ENCODE data around the gene UCKL1.
A peak's percentile ranks its signal among the peaks of the same experiment; 100 is the strongest.
"Not testable (repeated sequence)": the region's sequence is repeated elsewhere in the genome, so short reads cannot be mapped to it uniquely, and the experiment has no call there.

Gene UCKL1

DNA sequence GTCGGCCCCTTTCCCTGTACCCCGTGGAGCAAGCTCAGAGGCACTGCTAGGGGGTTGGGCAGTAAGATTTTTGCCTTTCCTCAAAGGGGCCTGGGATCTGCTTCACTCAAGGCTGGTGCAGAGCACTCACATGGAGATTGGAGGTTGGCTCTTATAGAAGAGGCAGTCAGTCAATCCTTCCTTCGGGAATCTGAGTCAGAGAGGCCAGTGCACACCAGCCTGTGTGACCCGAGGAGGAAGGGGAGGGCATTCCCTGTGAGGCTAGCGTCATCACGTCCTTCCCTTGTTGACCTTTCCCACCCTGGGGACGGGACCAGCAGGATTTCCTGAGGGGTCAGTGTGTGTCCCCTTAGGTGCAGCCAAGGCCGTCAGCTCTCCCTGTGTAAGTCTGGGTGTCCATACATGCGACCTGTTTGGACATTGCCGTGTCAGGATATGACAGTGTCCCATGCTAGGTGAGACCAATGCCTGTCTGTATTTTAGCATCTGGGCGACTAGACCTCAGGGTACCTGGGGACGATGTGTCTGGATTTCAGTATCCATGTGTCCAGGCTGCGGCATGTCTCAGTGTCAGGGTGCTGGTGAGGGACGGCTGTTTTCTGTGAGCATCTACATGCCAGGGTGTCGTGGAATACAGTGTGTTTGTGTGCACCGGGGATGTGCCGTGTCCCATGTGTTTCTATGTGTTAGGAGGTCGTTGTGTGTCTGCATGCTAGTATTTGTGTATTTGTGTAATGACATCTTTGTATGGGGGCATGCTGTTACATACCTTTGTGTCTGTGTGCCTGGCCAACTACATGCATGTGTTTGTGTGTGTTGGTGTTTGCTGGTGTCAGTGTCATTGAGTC is 16.3 kb upstream of the UCKL1 start:
- H3K36me3 ChIP-seq (ENCODE audit: low read depth): peaks cover 3% of the 10 kb centered on the region
- no peak; the same call in 2 of the 3 replicates for ATAC-seq (ENCODE audit: low read depth)
- TF ChIP-seq CTCF (IDR thresholded peaks at IDR 0.05; ENCODE audit: poor library complexity, severe bottlenecking): no peak
- H3K27me3 ChIP-seq (ENCODE audit: insufficient read depth, poor library complexity, severe bottlenecking): no peaks in the 10 kb centered on the region
- no peaks in the 10 kb centered on the region for H3K9me3 ChIP-seq (ENCODE audit: severe bottlenecking)
- no peak overlapping the region for H3K27ac ChIP-seq (ENCODE audit: poor library complexity, severe bottlenecking)
- DNase-seq (ENCODE audit: low spot score): peak; percentile 85
- H3K4me1 ChIP-seq (ENCODE audit: insufficient read depth, poor library complexity, severe bottlenecking): no peaks in the 10 kb centered on the region
- no peak overlapping the region for H3K4me3 ChIP-seq (ENCODE audit: severe bottlenecking)

GRCh38 chr20:63971960-63972311 is 15.7 kb upstream of the UCKL1 start:
- not testable (repeated sequence) for H3K27ac ChIP-seq (ENCODE audit: poor library complexity, severe bottlenecking); H3K4me1 ChIP-seq (ENCODE audit: insufficient read depth, poor library complexity, severe bottlenecking)

GRCh38 chr20:63970714-63971431 is 14.7 kb upstream of the UCKL1 start:
- no peak for ATAC-seq (ENCODE audit: low read depth)
- no peak overlapping the region for H3K4me3 ChIP-seq (ENCODE audit: severe bottlenecking)
- H3K36me3 ChIP-seq (ENCODE audit: low read depth): peaks cover 18% of the 10 kb centered on the region
- no peak for DNase-seq (ENCODE audit: low spot score)
- no peaks in the 10 kb centered on the region for H3K9me3 ChIP-seq (ENCODE audit: severe bottlenecking)
- H3K4me1 ChIP-seq (ENCODE audit: insufficient read depth, poor library complexity, severe bottlenecking): no peaks in the 10 kb centered on the region
- no peaks in the 10 kb centered on the region for H3K27me3 ChIP-seq (ENCODE audit: insufficient read depth, poor library complexity, severe bottlenecking)
- TF ChIP-seq CTCF (IDR thresholded peaks at IDR 0.05; ENCODE audit: poor library complexity, severe bottlenecking): no peak
- H3K27ac ChIP-seq (ENCODE audit: poor library complexity, severe bottlenecking): no peak overlapping the region

More at GRCh38 chr20:63971960-63972311, 15.7 kb upstream of the UCKL1 start:
- ATAC-seq (ENCODE audit: low read depth); H3K9me3 ChIP-seq (ENCODE audit: severe bottlenecking); H3K27me3 ChIP-seq (ENCODE audit: insufficient read depth, poor library complexity, severe bottlenecking); H3K36me3 ChIP-seq (ENCODE audit: low read depth); H3K4me3 ChIP-seq (ENCODE audit: severe bottlenecking); DNase-seq (ENCODE audit: low spot score): not testable (repeated sequence)

DNA sequence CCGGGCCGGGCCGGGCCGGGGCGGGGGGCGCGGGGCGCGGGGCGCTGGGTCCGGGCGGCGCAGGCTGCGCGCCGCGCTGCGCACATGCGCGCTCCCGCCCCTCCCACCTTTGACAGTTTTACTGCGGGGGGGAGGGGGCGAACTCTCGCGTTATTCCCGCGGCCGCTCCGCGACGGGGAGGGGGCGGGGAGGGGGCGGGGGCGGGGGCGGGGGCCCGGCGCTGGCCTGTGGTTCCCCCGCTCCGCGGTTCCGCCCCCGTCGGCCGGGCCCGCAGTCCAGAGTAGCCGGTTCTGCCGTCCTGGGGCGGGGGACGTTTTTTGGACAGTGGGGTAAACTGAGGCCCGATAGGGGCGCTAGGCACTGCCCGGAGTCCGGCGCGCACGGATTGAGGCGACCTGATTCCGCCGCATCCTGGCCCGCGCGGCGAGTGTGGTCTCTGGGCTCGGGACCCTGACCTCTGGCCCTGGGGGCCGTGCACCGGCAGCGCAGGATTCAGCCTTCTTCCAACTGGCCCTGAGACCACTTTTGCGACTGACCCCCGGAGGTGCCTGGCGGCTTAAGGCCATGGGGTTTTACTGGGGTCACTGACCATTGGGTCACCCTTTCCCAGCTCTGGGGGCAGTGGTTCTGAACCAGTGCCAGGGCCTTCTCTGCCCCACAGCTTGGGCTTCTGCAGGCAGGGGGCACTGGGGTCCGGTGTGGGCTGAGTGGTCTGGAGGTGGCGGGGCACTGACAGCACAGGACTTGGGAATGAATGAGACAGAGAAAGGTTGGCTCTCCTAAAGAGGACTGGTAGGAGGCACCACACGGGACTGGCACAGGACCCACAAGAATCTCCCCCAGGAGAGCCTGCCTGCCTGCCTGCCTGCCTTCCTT is 13.9 kb upstream of the UCKL1 start, which contains the start of gene ZNF512B:
TSS of gene ZNF512B (minus strand) at position 93 of the 876 bp plus-strand sequence. CDS start 1,980 bp downstream, outside the sequence.
- ATAC-seq (ENCODE audit: low read depth): peak; percentile 32
- Histone ChIP-seq H3K27me3 (ENCODE audit: insufficient read depth, poor library complexity, severe bottlenecking) (no peaks in the 10 kb centered on the region), H3K4me1 (ENCODE audit: insufficient read depth, poor library complexity, severe bottlenecking) (no peaks in the 10 kb centered on the region)

More for the DNA sequence above, 13.9 kb upstream of the UCKL1 start, which contains the start of gene ZNF512B:
- peak within 1 kb of the TSS; percentile 80 for H3K4me3 ChIP-seq (ENCODE audit: severe bottlenecking)
- H3K9me3 ChIP-seq (ENCODE audit: severe bottlenecking): no peaks in the 10 kb centered on the region
- H3K27ac ChIP-seq (ENCODE audit: poor library complexity, severe bottlenecking): peak within 1 kb of the TSS; percentile 43
- no peak for TF ChIP-seq CTCF (IDR thresholded peaks at IDR 0.05; ENCODE audit: poor library complexity, severe bottlenecking)
- peaks cover 18% of the 10 kb centered on the region for H3K36me3 ChIP-seq (ENCODE audit: low read depth)
- DNase-seq (ENCODE audit: low spot score): peak; percentile 91
